T-helper 1 cell treated with Interleukin-12 subunit alpha and Interleukin-12 subunit beta and Interleukin-4 antibody, amounts not matched to agents 30 ng/mL and 1 ng/mL, for 36 hours (primary cell): Measurements from ENCODE around the gene NRSN1. TPM values are rescaled to one million over a fixed set of nuclear protein-coding genes. Genes with fewer than 3 reads are reported as not detected.

ENCODE experiments used
- intact Hi-C: fragments of 100-400 bp; cut with micrococcal nuclease; formaldehyde crosslinking; loops from one replicate; pipeline ENCODE4 v1.15.1; 2024
- total RNA-seq: library from RNA; stranded (reverse); gene quantifications from 2 replicates; pipeline ENCODE4 v1.2.3, GENCODE V29; 2022

The NRSN1 gene, protein sequence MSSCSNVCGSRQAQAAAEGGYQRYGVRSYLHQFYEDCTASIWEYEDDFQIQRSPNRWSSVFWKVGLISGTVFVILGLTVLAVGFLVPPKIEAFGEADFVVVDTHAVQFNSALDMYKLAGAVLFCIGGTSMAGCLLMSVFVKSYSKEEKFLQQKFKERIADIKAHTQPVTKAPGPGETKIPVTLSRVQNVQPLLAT
- total RNA-seq: not detected in 2 replicates

DNA sequence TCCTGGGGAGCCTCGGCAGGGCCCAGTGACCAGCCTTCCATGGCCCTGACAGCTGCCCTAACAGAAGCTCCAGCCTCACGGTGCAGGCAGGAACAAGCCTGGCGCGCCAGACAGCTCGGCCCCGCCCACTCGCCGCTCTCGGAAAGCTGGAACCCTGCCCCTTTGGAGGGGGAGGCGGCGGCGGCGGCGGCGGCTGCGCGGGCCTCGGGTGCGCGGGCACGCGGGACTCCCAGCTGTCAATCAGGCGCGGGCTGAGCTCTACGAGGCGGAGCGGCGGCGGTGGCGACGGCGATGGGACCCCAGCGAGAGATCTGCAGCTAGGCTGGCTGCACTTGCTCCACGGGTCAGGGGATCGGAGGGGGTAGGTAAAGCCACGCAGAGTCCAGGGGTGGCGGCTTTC is at the start of gene NRSN1:
NRSN1 (plus strand) TSS at position 236 of the 400 bp plus-strand sequence. CDS start 8,113 bp downstream, outside the sequence.
- intact Hi-C loops: no loop called here

DNA sequence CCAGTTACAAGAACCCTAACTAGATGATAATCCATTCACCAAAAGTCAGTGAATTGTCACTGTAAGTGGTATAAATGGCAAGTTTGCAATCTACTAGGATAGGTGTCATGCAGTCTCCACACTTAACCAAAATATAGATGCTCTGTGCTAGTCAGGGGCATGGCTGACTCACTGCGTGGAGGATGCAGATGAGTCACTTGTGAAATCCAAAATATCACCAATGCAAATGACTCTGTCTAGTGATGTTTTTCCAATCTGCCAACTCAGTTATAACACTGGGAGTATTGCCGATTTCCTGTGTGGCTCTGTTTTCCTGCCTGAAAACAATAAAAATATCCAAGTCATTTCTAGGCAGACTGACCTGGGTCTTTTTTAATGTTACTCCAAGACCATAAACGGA is 47.8 kb upstream of the NRSN1 start:
- intact Hi-C loops: no loop called here

DNA sequence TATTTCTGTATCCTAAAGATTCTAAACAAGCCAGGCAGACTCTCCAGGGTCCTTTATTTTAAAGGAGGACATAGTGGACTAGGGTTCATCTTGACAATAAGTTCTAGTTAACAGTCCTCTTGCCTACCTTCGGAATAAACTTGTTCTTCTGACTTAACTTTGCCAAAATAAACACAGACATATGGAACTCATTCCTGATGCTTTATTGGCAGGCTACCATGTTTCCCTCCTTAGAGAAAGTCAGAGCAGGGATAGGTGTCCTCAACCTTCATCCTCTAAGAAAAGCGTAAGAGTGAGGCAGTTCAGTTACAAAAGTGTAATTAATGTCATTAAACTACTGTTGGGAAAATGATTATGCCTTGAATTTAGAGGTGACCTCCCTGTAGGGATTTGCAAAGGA is 46.9 kb upstream of the NRSN1 start:
- intact Hi-C loops: no loop called here

DNA sequence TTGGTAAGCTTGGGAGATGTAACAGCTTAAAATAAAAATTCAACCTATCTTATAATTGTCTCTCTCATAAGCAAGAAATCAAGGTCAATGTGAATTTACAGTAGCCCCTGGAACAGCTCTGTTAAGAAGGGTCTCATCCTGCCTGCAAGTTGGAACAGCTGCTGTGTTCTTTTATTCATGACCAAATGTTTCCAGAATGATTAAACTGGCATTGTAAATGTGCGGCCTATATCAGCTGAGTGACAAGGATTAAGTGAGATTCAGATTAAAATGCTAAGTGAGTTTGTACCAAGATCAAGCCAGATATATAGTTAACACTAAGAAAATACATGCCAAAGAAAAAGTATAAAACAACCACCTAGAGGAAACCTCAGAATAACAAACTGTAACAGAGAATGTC is 45.3 kb upstream of the NRSN1 start:
- intact Hi-C loops: no loop called here

DNA sequence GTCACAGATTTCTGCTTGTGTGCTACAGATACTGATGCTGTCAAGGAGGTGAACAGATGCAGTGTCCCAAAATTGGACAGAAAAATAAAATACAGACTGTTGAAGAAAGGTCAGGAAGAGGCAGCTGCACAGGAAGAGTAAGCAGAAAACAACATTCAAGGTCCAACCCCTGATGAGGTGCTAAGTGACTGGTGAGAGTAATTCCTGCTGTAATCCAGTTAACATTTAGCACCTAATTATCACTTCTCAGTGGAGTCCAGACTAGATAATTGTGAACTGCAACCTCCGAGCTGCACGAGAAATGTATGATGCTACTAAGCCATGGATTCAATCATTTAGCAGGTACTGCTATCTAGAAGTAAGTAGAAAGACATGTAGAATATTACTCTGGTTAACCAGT is 36.3 kb upstream of the NRSN1 start:
- intact Hi-C loops: no loop called here

DNA sequence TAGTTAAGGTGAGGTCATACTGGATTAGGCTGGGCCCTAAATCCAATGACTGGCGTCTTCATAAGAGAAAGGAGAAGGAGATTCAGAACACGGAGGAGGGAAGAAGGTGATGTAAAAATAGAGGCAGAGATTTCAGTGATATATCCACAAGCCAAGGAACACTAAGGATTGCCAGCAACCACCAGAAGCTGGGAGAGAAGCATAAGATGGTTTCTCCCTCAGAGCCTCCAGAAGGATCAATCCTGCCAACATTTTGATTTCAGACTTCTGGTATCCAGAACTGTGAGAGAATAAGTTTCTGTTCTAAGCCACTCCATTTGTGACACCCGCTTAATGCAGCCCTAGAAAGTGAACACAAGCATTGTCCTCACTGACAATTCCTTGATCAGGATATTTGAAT is 33.6 kb upstream of the NRSN1 start:
- intact Hi-C loops: no loop called here

DNA sequence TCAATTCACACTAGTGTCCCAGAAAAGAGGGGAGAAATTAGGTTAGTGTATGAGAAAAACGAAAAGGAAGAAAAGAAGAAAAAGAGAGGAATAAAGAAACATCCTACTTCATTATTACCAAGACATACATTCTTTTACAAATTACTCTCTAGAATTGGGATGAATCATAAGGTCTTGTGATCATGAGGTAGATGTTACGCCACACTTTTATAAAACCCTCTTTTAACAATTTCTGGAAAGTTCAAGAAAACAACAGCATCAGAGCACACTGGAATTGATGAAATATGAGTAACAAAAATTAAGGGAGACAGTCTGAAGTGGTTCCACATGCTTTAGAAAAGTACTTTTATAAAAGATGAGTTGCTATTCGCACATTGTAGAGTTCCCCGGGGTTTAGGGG is 32.6 kb upstream of the NRSN1 start:
- intact Hi-C loops: no loop called here

DNA sequence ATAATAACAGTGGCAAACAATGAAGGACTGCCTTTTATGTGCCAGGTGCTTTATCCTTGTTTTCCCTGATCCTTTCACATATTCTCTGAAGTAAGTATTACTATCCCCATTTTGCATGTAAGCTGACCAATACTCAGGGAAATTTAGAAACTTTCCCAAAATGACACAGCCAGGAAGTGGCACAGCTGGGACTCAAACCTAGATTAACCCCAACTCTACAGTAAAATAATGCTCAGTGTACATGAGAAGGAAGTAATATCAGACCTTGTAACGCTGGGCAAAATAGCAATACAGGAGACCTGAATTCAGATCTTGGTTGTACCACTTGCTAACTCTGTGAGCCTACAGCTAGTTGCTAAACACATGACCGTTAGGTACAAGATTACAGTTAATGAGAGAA is 26.8 kb upstream of the NRSN1 start:
- intact Hi-C loops: no loop called here

DNA sequence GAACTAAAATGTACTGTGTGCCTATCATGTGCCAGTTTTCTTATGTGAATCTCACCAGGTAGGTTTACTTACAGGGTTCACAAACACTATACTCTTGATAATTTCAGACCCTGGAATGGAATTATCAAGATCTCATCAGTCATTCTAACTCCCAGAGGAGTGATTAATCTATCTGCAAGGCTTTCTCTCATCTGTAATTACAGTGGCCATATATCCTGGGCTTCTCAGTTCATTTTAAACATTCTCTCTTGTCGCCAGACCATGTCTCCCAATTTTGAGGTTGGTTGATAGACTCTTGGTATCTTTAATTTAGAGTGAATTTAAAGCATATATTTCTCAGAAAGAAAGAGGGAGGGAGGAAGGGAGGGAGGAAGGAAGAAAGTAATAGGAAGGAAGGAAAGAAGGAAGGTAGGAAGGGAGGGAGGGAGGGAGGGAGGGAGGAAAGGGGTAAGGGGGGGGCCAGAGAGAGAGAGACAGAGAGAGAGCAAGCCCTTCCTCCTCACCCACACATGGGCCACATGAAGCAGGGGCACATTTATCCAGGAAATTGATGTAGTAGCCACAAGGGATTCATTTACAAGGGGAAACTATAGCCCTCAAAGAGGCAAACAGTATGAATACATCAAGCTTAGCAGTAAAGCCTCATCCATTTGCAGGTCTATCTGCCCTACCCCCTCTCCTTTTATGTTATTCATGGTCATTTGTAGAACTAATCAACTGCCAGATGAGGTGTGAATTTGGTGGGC is 25.8 kb upstream of the NRSN1 start:
- intact Hi-C loops: no loop called here

DNA sequence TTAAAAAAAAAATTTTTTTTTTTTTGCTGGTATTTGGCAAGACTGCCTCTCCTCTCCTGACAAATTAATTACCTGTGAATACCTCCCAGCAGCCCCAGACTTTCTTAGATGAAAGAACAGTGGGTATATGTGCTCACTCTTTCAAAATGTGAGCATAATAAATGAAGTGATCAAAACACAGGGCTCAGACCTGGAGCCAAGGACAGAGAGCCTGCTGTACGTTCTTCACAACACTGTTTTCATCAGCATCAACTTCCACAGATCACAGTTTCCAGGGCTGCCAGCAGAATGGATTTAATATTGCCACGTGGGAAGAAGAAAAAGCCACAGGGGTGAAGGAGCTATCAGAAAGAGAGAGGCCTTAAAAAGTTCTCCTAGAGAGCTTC is 25.3 kb upstream of the NRSN1 start:
- intact Hi-C loops: no loop called here

DNA sequence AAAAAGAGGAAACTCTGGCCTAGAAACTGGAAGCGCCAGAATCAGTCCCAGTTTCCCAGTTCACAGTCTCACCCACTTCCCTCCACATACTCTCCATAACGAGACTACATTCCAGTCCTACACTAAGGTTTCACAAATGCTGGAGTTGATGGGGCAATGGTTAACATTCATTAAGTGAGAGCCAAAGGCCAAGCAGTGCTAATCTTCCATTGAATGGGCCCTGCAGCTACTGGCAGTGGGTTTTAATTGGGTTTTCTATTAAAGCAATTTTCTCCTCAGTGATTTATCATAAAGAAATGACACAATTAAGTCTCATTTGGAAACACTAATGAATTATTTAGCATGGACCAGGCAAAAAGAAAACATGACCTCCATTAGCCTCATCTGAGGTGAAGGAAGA is 20.8 kb upstream of the NRSN1 start:
- intact Hi-C loops: no loop called here

DNA sequence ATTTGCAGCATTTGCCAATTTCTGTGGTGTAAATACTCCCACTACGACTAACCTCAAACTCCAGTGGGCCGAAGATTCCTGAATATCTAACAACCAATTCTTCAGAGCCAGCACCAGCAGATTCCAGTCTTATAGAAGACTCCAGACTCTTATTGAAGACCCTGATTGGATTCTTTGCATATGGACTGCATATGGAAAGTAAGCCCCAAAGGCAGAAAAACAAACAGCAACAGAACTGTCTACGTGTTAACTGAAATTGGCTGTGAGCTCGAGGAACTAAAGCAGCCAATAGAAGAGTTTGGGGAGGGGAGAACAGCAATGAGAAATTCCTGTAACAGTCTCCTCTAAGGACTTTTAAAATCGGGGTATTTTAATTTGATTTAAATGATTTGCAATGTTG is 19.7 kb upstream of the NRSN1 start:
- intact Hi-C loops: no loop called here

DNA sequence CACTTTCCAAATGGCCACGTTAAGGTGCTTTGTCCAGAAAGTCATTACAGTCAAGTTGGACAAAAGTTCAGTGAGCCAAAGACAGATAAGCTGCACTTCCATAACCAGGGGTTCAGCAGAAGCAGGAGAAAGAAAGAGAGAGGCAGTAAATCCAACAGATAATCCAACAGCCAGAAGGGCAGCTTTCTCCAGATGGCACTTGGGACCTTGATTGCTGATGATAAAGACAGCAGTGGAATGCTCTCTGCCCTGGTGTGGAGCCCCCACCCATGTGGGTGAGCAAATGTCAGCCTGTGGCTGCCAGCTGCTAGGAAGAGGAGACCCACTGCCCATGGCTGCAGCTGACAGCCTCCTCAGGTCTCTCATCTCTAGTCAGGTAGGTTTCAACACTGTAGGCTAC is 18.7 kb upstream of the NRSN1 start:
- intact Hi-C loops: no loop called here

DNA sequence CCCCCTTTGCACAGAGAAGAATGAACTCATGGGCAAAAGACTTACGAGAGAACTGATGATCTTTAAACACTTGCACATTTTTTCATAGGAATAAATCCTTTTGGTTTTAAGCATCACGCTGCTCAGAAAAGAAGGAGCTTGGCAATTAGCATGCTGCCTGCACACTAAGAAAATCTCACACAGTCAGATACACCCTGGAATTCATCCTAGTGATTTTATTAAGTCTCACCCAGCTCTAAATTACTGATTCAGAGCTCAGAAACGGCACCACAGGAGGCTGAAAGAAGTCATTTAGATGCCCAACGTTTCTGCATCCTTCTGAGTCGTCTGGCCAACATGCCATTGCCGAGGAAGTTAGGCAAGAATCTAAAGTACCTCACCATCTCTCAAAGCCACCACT is 18.0 kb upstream of the NRSN1 start:
- intact Hi-C loops: no loop called here

DNA sequence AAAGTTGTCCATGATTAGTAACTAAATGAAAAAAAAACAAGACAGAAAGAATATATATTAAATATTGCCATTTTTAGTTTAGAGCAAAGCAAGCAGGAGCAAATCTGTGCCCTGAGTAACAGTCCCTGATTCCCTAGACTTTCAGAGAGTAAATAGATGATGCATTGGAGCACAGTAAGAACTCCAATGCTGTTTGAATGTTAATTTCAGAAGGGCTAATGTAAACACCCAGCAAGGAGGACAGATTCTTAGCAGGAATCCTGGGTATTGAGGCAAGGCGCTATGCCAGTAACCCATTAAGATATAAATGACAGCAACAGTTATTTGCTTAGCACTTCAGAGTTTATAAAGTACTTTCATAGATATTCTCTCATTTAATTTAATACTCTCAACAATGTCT is 15.6 kb upstream of the NRSN1 start:
- intact Hi-C loops: no loop called here

DNA sequence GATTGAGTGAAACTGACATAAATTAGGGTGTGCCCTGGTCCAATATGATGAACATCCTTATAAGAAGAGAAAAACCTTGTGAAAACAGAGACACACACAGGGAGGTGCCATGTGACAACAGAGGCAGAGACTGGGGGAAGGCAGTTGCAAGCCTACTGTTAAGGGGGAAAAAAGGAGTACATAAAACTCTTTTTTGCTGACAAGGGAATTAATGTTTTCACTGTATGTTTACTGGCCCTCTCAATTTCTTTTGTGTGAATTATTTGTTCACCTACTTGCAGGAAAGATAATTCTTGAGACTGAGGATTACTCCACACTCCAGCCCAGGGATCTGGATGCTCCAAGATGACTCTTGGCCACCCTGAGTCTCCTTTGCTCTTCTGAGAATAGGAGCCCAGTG is 12.1 kb upstream of the NRSN1 start:
- intact Hi-C loops: no loop called here

DNA sequence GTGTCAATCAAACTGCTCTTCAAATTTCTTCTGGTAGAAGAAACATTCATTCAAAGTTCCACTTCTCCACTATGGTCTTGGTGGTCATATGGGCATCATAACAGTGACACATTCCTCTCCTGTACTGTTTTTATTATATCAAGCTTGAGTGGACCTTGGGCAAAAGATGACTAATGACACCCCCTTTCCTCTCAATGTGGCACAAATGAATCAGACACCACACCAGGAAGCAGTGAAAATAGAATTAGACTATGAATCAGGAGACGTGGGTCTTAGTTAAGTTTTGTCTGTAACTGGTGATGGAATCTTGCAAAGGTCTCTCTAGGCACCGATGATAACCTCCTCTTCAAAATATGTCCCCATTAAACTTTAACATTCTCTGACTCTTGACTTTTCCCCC is 9.0 kb upstream of the NRSN1 start:
- intact Hi-C loops: no loop called here

DNA sequence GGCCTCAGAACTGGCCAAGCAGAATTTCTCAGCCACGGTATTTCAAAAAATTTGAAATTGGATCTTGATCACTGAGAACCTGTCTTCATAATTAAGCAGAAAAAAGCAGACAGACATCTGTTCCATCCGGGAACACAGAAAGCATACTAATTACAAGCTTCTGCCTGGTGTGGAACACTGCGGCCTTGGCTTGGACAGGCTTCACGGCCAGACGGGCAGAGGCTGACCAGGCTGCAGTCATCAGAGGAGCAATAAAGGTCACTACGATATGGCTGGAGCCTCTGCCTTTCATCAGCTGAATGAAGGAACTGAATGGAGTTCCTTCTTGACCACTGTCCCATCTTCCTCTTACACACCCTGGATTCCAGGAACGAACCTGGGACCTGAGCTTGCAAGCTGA is 3.9 kb upstream of the NRSN1 start:
- intact Hi-C loops: no loop called here

DNA sequence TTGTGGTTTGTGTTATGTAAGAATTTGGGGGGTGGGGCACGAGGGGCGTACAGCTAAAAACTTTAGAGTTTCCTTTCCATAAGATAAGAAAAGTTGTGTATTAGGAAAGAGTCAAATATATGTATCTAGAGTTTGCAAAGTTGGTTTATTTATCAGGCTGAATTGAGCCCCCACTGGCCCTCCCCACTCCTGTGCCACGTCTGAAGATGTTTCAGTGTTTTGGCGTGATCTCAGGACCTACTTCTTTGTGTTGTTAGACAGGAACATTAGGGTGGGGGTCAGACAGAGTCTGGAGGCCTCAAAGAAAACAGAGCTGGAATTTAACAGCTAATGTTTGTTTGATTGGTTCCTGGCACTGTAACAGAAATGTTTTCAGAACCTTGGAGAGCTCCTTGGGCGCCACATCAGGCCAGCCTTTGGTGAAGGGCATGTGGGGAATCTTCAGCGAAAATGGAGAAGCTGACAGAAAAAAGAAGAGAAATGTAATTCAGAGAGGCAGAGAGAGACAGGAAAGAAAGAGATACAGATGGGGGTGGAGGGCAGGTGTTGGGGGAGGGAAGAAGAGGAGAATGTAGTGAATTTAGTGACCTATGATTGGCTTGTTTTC is 674 bp downstream of the NRSN1 start:
- intact Hi-C loops: no loop called here

DNA sequence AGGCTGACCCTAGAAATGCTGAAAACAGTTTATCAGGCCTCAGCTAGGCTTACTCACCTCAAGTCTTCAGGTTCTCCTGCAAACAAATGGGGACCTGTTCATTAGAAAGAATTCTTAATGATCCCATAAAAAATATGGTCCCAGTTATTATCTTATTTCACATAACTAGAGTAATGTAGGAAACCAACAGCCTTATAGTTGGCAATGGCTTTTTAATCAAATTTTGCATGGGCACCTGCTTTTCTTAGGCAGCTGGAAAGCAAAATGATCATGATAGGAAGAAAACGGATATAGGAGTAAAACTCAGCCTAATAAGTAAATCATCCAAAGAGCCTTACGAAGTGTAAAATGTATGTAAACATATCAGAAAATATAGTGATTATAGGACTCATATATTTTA is 1.3 kb downstream of the NRSN1 start:
- intact Hi-C loops: no loop called here

DNA sequence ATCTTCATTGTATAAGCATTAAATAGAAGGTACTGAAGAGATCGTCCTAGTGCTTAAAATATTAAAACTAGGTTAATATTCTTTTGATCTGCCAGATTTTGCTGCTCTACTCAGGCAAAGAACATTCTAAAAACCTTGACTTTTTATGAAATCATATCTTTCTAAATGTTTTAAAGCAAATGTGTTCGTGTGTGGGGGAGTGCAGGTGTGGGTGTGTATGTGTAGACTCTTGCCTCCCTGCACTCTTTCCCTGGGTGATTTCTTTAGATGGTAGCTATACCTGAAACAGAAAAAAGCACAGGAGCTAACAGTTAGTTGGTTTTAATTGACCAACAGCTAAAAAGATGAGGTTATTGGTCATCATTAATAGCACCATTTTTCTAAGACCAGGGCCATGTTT is 5.7 kb downstream of the NRSN1 start:
- intact Hi-C loops: no loop called here

DNA sequence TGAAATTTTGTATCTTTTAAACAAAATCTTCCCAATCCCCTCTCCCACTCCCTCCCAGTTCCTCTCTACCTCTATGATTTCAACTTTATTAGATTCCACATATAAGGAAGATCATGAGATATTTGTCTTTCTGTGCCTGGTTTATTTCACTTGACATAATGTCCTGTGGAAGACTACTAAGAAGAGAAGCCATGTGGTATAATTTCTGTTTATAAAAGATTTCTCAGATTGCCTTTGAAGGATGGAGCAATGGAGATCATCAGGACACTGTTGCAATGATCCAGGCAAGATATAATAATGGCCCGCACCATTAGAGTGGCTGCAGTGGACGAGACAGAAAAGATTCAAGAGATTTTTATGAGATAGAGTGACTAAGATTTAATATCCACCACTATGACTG is 13.1 kb downstream of the NRSN1 start:
- intact Hi-C loops: no loop called here

DNA sequence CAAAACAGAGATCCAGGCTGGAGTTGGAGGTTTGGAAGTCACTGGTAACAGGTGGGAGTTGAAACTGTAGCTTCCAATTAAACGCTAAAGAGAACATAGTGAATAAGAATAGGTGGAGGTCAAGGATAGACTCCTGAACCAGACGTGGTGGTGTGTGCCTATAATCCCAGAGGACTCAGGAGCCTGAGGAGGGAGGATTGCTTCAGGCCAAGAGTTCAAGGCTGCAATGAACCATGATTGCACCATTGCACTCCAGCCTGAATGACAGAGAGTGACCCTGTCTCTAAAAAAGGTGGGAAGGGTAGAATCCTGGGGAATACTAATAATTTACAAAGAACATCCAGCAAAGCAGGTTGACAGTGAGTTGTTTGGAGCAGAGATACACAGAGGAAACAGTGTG is 13.6 kb downstream of the NRSN1 start:
- intact Hi-C loops: no loop called here
